SIG-M5 treated with dmso at 0.1 percent for 504 hours (cell line): ENCODE results near the gene SDC4.
"Not testable (repeated sequence)": the region's sequence is repeated elsewhere in the genome, so short reads cannot be mapped to it uniquely, and the experiment has no call there.

Experiments
- DNase-seq: peaks from one replicate; lab custom pipeline; 2025; ENCODE audit not compliant: unreplicated experiment; lab: John Stamatoyannopoulos, UW

Gene SDC4

DNA sequence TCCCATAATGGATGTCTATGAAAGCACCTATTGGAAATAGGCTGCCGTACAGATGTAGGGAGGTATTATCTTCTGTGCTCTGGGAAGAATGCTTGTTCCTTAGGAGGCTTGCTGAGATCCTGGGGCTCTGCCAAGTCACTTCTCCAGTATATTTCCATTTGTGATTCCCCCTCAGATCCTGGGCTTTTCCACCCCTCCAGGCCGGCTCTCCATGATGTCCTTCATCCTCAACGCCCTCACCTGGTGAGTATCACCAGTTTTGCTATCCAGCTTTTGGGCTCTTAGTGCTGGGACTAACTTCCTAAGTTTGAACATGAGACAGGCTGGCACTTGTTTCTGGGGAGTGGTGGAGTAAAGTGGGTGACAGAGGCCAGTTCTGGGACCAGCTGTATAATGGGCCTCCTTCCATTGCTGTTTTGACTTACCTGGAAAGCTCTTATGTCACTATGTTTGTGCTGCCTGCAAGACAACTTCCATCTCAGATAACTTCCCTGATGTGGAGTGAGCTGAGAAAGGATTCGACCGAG, 17.3 kb upstream of the SDC4 start:
- no peak for DNase-seq

- DNase-seq, result peak; percentile 62
Observed at GRCh38 chr20:45363611-45364492, 15.6 kb upstream of the SDC4 start.

GRCh38 chr20:45362804-45363610, 14.8 kb upstream of the SDC4 start, which contains the start of gene SYS1:
SYS1 (plus strand) TSS chr20:45363156; CDS start chr20:45363532, 376 bp downstream.
- DNase-seq, result peak; percentile 99

DNA sequence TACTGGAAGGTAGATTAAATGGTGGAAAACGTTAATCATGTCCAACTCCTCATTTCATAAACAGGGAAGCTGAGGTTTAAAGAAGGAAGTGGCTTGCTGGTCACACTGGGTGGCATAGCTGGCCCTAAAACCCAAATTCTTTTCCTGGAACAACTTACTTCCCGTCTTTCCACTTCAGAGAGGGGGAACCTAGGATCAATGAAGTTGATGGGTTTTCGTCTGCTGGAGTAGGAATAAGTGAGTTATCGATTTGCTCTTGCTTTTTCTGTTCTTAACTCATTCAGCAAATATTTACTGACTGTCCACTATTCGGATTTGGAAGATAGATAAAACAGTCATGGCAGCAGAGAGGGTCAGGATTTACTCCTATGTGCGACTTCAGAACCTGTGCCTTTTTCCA, 13.6 kb upstream of the SDC4 start:
- peak; percentile 22 for DNase-seq

GRCh38 chr20:45359406-45360148, 11.4 kb upstream of the SDC4 start:
- DNase-seq, result no peak

GRCh38 chr20:45359069-45359405, 10.8 kb upstream of the SDC4 start:
- no peak for DNase-seq

DNA sequence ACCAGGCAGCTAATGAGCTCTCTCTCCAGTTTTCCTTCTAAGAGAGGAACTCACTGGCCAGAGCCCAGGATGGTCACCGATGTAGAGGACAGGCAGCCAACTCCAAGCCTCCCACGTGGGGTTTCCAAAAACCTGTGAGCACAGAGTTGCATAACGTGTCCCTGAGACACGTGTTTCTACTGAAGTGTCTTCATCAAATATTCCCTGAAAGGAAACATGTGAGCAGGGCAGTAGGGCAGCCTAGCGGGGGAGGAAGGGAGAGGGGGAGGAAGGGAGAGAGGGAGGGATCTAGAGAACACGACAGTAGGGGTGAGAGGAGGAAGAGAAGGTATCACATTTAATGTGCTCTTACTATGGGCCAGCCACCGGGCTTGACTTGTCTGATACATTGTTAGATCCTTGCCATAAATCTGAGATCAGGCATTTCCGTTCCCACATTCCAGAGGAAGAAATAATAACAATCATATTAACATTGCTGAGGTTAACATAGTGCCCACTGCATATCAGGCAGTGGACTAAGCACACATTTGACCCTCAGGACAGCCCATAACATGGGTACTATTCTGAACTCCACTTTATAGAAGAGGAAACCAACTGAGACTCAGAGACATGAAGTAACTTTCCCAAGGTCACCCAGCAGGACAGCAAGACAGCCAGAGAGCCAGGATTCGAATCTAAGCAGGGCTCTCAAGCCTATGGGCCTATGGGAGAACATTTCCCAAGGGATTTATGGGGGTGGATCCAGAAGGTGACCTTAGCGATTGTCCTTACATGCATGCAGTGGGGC, 10.3 kb upstream of the SDC4 start:
- DNase-seq, result peak; percentile 32

DNA sequence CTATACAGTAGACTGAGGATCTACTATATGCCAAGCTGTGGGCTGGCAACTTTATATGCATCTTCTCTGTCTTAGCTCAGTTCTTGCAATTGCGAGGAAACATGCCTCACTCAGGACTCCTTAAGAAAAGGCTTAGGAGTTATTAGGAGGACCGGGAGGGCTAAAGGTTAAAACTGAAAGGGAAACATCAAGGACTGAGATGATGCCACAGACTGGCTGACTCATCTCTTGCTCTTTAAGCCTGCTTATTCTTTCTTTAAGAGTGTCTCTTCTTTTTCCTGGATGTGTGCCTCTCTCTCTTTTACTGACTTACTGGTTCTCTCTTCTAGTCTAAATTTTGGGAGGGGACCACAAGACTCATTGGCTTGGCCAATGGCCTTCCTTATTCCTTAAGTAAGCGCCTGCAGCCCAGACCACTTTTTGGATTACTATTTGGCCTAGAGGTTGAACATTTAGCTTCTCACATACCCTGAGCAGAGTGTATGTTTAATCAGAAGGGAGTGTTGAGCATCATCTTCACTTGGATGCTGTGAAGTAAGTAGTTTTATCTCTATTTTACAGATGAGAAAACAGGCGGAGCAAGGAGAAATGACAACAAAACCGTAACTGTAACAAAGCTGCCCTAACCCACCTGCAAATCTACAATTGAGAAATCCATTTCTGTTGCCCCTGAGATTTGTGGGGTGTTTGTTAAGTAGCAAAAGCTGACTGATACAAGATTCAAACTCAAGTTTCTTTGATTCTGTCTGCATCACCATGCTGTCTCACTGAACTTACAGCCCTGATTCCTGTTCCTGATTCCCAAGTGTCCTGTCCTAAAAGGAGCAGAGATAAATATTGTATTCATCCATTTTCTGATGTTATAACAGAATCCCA, 7.2 kb upstream of the SDC4 start:
- peak; percentile 16 for DNase-seq

GRCh38 chr20:45354423-45355208, 6.4 kb upstream of the SDC4 start:
- no peak for DNase-seq

DNA sequence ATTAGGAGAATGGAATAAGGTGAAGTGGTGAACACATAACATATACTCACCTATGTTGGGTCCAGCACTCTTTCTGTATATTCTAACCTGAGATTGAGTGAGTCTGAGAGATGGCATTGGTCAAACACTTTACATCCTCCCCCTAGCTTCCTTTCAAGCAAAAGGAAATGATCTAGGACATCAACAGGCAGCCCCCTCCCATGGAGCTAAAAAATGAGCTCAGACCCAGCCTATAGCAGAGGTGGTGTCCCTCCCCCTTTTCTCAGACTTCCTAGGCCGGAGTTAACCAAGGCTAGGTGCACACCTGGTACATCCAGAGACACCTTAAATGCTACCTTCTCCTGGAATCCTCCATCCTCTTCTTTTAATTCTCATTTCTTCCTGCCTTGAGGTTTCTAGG, 5.5 kb upstream of the SDC4 start:
- no peak for DNase-seq

DNA sequence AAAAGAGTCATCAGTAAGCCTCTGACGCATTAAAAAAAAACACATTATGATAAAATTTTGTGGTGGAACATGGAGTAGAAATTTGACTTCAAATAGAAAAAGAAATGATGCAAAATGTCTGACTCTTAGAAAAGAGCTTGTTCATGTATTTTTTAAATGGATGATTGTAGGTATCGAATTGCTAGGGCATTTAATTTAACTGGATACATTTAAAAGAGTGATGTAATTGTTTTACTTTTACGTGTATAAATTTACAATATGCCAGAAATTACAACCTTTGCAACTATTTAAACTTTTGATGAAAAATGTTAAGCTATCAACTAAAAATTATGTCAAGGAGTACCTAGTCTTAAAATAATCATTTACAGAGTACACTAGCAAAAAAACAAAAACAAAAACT, 4.5 kb upstream of the SDC4 start:
- DNase-seq, result no peak

GRCh38 chr20:45350795-45351194, 2.6 kb upstream of the SDC4 start:
- not testable (repeated sequence) for DNase-seq

DNA sequence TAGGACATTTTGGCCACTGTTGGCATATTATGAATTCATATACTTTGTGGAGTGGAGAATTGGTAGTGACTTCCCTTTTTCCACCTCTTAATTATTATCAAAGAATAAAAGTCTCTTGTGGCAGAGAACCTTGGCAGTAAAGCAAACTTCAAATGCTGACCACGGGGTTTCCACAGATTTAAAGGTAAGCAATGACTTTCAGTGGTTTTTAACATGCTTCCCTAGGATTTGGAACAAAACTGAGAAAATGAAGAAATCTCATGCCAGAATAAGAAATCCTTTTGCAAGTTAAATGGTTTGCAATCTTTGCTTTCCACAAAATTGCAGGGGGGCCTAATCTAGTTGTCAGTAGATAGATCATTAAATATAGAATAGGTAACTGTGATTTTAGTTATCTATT, 2.0 kb upstream of the SDC4 start:
- DNase-seq, result no peak

DNA sequence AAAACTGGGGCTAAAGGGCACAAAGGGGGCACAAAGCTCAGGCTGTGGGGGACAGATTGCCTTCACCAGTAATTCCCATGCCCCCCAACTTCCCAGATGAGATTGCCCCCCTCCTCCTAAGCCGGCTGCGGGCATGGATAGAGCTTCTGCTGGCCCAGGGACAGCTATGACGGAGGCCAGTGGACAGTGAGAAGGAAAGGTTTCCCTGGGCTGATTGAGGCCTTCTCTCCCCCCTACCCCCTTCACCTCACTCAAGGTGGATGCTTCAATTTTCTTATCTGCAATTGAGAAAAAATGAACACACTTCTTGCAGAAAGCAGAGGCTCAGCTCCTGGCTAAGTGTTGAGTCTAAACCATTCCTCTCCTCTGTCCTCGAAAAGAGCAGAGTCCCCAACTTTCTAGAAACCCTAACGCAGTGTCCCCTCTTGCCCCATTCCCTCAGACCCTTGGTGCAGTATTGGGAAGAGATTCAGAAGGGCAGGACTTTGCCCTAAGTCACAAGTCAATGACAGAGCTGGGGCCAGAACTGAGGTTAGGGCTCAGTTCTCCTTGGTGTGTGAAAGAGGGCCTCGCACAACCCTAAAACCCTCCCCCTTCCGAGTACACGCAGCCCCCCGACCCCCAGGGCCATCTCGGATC, 808 bp downstream of the SDC4 start:
- DNase-seq, result no peak

DNA sequence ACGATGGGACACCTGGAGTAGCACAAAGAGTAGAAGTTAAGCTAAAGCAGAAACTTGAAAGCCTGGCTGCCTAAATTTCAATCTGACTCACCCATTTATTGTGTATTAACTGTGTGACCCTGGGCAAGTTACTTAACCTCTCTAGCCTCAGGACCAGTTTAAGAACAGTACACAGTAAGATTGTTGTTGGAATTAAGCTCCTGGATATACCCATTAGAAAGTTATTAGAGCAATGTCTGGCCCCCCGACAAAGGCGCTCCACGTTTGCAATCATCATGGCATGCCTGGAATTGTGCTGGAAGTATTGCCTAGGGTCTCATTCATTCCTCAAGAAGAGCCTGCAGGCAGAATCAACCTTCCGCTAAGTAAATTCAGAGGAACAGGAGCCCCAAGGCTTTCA, 1.4 kb downstream of the SDC4 start:
- no peak for DNase-seq

- DNase-seq, result no peak
Observed at GRCh38 chr20:45346291-45346718, 1.9 kb downstream of the SDC4 start.

DNA sequence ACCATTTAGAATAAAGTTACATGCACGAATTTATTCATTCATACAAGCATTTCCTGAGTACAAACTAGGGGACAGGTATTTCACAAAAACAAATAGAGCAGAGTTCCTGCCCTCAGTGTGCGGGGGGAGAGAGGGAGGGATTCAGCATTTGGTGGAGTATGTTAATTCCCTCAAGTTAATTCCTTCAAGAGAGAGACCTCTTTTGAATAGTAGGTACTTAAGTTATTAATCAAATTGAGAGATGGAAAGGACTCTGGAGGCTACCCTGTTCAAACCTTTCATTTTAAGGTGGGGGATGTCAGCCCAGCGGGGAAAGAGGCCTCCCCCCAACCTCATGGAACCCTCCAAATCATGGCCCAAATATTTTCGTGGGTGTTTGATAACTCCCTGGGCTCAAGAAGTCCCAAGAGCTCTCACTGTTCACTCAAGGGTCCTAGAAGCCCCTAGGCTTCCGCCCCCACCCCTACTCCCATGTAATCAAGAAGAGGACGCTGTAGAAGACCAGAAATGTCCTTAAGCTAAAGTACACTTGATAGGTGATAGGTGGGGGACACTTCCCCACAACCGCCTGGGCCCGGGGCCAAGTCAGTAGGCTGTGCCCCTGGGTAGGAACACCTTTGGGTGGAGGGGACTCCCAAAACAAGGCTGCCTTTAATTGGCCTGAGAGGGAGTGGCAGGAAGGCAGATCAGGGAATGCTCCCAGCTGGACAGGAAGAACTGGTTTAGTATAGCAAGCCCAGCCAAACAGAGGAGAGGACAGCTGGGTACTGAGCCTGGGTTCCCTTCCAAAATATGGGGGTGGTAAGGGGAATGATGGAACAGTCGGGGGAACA, 2.9 kb downstream of the SDC4 start:
- peak; percentile 33 for DNase-seq
